ENCODE data around the gene C15orf62.

Gene C15orf62, protein sequence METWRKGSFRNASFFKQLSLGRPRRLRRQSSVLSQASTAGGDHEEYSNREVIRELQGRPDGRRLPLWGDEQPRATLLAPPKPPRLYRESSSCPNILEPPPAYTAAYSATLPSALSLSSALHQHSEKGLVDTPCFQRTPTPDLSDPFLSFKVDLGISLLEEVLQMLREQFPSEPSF

DNA sequence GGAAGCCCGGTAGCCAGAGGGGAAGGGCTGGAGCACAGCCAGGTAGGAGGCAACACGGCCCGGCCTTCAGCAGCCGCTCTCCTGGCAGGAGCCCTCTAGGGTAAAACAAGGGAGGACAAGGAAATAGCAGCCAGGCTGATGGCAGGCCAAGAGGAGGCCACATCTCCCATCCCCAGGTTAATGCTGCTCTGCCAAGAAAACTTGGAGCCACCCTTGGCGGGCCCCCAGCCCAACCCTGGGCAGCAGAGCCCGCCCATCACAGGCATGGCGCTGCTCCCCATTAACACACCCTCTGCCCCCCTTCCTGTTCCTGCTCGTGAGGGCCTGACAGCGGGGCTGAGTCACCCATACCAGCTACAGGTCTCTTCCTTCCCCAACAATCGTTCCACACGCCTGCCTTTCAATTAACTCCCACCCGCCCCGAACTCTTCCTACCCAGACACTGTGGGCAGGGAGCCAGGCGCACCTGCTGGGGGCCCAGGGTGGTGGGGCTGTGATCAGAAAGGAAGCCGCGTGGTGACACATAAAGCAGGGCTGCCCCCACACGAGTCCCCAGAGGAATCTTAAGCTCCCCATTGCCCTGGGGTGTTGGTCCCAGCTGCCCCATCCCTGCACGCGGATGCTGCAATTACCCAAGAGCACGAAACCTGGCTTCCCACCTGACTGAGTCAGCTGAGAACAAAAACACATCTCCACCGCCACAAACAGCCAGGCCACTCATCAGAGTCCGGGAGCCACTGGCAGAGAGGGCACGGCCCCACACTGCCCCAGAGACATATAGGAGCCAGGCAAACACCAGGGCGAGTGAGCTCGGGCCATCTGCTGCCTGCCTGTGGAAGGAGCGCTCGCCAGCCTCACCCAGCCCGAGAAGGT is at the start of gene C15orf62:
Gene C15orf62, plus strand, starts transcription at position 707 of the 873 bp plus-strand sequence. CDS start 516 bp downstream, outside the sequence.
- in situ Hi-C loops (cut with MboI; ENCODE audit: low sequenced_read_pairs): no loop called here

DNA sequence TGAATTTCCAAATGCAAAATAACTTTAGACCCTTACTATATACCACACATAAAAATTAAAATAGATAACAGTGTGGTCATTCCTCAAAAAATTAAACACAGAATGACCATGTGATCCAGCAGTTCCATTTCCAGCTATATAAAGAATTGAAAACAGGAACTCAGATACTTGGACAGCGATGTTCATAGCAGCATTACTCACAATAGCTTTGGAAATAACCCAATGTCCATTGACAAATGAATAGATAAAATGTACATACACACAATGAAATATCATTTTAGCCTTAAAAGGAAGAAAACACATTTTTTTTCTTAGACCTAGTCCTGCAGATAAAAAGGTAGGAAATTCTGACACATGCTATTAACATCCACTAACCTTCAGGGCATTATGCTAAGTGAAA is 48.1 kb upstream of the C15orf62 start:
- in situ Hi-C loops (cut with MboI; ENCODE audit: low sequenced_read_pairs): no loop called here

DNA sequence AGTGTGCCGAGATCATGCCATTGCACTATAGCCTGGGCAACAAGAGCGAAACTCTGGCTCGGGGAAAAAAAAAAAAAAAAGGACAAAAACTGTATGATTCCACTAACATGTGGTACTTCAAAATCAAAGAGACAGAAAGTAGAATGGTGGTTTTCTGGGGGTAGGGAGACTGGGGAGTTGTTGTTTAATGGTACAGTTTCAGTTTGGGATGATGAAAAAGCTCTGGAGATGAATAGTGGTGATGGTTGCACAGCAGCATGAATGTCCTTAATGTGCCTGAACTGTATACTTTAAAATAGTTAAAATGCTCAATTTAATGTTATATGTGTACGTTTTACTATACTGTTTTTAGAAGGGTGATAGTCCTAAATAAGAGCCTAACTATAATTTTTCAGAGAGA is 47.4 kb upstream of the C15orf62 start:
- in situ Hi-C loops (cut with MboI; ENCODE audit: low sequenced_read_pairs): no loop called here

DNA sequence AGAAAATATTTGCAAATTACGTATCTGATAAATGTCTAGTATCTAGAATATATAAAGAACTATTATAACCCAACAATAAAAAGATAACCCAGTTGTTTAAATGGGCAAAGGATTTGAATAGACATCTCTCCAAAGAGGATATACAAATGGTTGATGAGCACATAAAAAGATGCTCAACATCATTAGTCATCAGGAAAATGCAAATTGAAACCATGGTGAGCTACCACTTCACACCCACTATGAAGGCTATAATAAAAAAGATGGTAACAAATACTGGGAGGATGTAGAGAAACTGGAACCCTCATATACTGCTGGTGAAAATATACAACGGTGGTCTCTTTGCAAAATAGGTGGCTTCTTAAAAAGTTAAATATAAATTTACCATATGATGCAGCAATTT is 46.8 kb upstream of the C15orf62 start:
- in situ Hi-C loops (cut with MboI; ENCODE audit: low sequenced_read_pairs): no loop called here

DNA sequence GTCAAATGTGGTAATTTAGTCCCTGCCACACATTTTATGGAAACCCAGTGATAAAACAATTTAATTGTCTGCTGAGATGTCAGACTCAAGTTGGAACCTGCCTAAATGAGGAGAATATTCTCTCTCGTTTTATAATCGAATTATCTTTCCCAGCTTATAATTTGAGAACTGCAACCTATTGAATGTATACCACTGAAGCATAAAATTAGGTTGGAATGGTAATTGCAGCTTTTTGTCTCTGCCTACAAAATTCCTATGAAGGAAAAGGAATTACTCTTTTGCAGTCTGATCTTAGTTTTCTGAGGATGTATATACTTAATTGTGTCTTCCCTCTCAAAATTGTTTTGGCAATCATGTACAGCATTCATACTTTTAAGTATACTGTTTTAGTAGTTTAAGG is 45.9 kb upstream of the C15orf62 start:
- in situ Hi-C loops (cut with MboI; ENCODE audit: low sequenced_read_pairs): no loop called here

DNA sequence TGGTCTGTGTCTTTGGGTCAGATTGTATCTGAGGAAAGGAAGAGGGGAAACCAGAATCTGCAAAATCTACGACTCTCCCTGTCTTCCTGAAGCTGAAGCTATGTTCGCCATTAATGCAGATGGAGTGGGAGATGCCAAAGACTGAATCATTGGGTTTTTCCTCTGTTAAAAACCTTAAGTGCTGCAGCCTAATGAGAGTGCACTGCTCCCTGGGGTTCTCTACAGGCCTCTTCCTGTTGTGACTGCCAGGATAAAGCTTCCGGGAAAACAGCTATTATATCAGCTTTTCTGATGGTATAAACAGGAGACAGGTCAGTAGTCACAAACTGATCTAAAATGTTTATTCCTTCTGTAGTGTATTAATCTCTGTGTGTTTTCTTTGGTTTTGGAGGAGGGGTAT is 38.7 kb upstream of the C15orf62 start:
- in situ Hi-C loops (cut with MboI; ENCODE audit: low sequenced_read_pairs): no loop called here

DNA sequence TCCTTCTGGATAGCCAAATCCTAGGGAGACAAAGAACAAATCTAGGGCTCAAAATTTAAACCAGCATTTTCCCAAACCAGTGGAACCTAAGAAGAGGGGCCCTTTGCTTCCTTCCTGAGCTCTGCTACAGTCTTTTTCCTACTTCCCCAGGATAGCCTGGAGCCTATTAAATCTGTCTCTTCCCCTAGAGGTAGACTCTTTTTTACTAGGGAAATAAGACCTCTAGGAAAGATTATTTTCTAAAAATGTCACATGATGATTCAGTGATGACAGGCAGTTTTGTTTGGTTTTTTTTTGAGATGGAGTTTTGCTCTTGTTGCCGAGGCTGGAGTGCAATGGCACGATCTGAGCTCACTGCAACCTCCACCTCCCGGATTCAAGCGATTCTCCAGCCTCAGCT is 33.2 kb upstream of the C15orf62 start:
- in situ Hi-C loops (cut with MboI; ENCODE audit: low sequenced_read_pairs): no loop called here

DNA sequence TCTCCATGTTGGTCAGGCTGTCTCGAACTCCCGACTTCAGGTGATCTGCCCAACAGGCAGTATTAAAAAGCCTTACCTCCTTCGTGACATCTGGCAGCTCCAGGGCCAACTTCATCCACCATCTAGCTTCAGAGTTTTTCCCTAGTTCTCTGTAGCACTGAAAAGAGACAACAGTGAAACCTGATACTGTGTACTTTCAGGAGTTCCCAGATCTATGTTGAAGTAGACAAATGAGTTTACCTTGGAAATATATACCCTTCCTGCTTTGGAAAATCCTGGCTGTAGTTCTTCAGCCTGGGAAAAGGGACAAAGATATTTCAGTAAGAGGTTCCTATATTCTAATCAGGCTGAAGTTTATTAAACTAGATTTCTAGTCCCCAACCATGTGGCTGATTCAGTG is 32.7 kb upstream of the C15orf62 start:
- in situ Hi-C loops (cut with MboI; ENCODE audit: low sequenced_read_pairs): no loop called here

DNA sequence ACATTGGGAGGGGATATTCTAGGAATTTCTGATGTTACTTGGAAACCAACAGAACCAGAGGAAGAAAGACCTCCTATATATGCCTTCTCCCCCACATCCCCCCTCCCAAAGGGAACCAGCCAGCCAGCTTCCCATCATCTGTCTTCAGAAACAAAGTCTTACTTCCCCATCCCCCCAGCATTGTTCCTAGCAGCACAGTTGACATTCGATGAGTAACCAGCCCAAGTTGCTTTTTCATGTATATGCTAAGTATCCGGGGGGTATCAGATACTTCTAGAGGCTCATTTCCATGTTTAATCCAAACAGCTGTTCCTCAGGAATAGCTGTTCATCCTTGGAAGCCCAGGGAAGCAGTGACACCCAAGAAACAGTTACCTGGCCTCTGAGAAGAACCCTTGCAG is 30.7 kb upstream of the C15orf62 start:
- in situ Hi-C loops (cut with MboI; ENCODE audit: low sequenced_read_pairs): no loop called here

DNA sequence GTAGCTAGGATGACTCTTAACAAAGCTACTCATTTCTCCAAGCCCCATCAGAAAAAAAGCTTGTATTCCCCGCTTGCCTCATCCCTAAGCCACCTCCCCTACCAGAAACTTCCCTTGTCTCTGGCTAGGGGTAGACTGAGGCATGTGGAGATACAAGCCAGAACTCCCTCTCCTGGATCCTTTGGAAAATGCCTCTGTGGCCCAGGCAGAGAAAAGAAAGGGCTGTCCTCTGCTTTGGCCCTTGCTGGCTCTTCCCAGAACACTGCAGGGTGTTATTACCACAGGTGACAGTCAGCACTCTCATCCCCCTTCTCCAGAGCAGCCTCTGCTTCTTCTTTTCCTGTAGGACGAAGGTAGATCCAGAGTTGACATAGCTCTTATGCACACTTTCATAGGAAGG is 29.9 kb upstream of the C15orf62 start:
- in situ Hi-C loops (cut with MboI; ENCODE audit: low sequenced_read_pairs): no loop called here

DNA sequence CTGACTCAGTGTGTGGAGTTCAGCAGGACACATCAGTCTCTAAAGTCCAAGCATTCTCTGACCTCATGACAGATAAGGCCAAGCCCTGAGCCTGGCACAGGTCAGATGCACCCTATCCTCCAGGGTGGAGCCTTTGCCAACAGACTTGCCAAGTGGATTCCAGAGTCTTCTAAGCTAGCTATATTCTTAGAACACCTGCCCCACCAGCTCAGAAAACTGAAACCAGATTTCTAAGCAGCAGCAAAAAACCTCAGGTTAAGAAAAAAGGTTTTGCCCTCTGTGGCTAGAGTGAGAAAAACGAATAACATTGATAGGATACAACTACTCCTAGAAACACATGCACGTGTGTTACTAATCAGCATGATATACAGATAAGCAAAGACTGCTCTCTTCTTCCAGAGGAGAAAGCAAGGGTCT is 26.3 kb upstream of the C15orf62 start:
- in situ Hi-C loops (cut with MboI; ENCODE audit: low sequenced_read_pairs): no loop called here

DNA sequence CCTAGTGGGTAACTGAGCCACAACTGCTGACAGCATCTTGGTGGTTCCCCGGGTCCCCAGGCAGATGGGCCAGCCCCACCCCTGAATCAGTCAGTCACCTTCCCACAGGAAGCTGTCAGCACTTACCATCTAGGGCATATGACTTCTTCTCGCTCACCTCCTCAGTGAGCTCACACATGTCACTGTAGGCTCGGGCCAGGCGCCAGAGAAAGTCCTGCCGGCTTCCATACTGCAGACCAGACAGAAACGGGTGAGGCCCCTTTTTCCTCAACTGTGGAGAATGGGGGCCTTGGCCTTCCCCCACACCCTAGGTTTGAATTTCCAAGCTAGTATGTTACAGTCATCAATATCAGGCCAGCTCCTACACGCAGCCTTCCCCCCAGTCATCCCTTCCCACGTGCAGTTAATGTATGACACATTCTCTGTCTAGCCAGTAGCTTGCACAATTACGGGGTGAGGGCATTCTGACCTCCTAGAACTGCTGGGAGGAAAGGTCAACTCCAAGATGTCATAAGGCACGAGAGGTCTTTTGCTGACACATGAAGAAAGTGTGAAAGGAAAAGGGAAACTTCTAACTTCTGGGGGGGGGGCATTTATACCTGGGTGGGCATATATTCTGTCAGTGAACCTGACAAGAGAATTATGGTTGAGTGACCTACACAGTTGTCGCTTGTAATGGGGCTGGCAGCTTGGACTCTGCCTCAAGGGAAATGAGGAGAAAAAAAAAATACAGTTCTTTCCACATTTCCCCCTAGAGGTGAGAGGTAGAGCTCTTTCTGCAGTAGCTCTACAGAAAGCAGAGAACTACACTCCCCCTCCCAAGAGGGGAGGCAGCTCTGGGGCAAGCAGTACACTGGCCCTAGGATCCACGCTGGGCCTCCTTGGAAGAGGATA is 25.6 kb upstream of the C15orf62 start:
- in situ Hi-C loops (cut with MboI; ENCODE audit: low sequenced_read_pairs): no loop called here

DNA sequence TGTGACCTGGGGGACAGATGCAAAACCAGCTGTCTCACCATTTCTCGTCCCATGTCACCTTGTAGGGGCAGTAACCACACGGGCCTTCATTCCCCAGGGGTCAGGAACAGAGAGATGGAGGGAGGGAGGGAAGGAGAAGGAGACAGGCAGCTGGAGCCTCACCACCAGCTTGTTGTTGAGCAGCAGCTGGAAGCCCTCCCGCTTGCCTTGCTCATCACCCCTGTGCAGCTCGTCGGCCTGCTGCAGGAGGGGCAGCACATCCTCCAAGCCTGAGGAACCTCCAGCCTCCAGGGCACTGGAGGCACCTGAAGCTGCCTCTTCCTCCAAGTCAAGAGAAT is 25.0 kb upstream of the C15orf62 start:
- in situ Hi-C loops (cut with MboI; ENCODE audit: low sequenced_read_pairs): no loop called here

DNA sequence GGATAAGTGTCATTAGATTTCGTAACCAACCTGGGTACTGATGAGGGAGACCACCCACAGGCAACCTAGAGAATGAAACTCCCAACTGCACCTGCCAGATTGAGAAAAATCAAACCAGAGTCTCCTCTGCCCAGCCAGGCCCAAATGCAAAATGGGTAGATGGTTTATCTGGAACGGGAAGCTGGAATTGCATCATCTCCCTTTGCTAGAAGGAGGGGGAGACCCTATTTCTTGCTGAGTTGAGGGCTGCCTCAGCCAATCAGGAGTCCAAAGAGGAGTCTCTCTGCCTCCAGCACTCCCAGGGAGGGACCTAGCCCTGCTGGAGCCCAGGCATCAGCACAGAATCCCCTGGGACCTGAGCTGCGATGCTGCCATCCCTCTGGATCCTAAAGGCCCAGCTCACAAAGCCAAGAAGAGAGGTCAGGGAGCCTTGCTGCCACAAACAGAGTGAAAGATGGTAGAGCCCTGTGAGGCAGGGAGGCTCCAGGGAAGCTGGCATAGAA is 22.8 kb upstream of the C15orf62 start:
- in situ Hi-C loops (cut with MboI; ENCODE audit: low sequenced_read_pairs): no loop called here

DNA sequence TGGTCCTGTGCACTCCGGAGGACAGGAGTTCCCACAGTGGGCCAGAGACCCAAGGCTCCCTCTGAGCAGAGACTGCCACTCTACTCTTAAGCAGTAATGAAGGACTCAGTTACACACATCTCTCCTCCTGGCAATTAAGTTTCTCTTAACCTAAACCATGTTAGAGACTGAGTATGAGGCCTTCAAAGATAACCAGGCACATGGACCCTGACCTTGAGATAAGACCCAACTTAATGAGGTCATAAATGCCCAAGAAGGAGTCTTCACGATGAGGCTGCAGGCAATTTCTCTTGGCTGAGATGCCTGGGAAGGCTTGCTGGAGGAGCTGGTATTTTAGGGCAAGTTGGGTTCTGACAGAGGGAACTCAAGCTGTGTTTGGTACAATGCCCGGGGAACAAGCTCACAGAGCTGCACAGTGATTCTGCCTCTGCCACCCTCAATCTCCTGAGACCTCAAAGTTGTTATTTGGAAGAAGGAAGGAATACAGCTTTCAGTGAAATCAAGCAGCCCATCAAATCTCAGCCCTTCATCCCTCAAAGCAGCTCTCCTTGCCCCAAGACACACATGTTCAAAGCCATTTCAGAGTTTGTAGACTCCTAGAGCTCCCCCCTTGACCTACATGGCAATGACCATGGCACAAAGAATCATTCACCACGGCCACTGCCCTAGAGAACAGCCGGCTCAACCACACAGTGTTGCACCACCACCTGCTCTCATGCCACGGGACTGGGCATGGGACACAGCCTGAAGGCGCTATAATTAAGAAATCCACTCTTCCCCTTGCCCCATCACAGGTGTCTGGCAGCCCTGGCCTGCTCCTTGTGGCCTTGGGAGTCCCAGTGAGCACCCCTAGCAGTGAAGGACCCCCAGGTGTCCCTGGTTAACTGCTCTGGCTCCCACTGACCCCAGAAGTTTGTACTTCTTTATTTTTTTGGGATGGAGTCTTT is 21.8 kb upstream of the C15orf62 start:
- in situ Hi-C loops (cut with MboI; ENCODE audit: low sequenced_read_pairs): no loop called here

DNA sequence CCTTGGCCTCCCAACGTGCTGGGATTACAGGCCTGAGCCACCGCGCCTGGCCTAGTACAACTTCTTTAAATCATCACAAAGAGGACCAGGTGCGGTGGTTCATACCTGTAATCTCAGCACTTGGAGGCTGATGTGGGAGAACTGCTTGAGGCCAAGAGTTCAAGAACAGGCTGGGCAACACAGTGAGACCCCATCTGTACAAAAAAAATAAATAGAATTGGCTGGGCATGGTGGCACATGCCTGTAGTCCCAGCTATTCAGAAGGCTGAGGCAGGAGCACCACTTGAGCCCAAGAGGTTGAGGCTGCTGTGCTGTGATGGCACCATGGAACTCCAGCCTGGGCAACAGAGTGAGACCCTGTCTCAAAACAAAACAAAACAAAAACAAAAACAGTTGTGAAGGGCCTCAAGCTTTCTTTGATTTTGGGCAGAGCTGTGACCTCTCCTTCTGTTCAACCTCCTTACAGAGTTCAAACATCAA is 20.6 kb upstream of the C15orf62 start:
- in situ Hi-C loops (cut with MboI; ENCODE audit: low sequenced_read_pairs): no loop called here

DNA sequence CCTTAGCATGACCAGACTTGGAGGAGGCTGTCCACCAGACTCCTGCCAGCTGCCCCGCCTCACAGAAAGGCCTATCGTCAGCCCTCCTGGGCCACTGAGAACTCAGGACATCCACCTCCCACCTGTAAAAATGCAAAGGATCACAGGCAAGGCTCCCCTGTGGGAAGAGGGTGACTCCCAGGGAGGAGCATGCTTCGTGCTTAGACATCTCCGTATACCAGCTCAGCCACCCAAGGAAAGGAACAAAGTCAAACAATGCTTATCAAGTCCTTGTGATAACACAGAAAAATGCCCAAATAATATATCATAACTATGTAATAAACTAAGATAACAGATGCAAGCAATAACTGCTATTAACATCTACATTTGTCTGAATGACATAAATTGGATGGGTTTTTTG is 18.9 kb upstream of the C15orf62 start:
- in situ Hi-C loops (cut with MboI; ENCODE audit: low sequenced_read_pairs): no loop called here

DNA sequence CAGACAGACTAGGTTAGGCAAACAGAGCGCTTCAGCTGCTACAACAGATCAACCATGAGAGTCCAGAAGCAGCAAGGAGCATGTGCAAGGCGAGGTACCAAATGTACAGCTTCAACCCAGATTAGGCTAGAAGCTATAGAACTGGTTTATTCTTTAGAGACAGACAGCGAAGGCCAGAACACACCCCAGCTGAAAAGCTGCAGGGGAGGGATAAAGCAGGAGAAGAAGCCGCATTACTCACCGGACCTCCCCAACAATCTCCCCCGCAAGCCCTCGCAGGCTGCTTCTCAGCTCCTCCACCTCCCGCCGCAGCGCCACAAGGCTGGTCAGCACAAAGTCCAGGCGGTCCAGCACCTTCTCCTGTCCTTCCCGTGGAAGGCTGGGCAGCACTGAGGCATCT is 18.0 kb upstream of the C15orf62 start:
- in situ Hi-C loops (cut with MboI; ENCODE audit: low sequenced_read_pairs): no loop called here

DNA sequence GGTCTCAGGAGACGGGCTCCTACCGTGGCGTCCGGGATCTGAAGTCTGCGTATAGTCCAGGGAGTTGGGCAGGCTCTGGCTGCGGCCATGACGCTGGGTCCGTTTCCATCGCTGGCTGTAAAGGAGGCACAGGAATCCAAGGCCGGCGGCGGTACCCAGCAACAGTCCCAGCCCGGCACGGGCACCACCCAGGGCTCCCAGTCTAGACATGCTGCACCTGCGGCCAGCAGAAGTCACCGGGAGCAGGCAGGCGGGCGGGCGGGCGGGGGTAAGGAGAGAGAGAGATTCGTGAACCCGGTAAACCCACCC is 15.3 kb upstream of the C15orf62 start:
- in situ Hi-C loops (cut with MboI; ENCODE audit: low sequenced_read_pairs): no loop called here
